Keratinocyte (primary cell): Measurements from ENCODE around the gene FAM117A. TPM values are rescaled to one million over a fixed set of nuclear protein-coding genes. Genes with fewer than 3 reads are reported as not detected.

ENCODE experiments used
- DNase-seq: peaks from one replicate; pipeline ENCODE4 v3.0.0-alpha.2; 2011; ENCODE audit warnings: low read depth, missing footprints, low spot score
- FAIRE-seq: peaks from 2 replicates; lab custom pipeline; 2011; peaks lifted over from hg19 to GRCh38; lab: Jason Lieb, UNC
- H2AFZ ChIP-seq: 2 replicates; pipeline ENCODE4 v1.6.0; 2012; ENCODE audit warnings: low read length, control low read depth, inconsistent platforms; ENCODE audit not compliant: control insufficient read depth
- H3K27ac ChIP-seq: 2 replicates; pipeline ENCODE4 v1.5.1; 2011; ENCODE audit warnings: low read length; ENCODE audit not compliant: control insufficient read depth, insufficient read depth
- H3K27me3 ChIP-seq: 3 replicates; pipeline ENCODE4 v1.6.0; 2011; ENCODE audit warnings: low read length; ENCODE audit not compliant: control insufficient read depth, insufficient read depth; ENCODE audit errors: extremely low read depth
- H3K36me3 ChIP-seq, 2 experiments: 2 replicates in 1 of 2; 3 replicates in 1 of 2; pipeline ENCODE4 v1.5.1; 2011; ENCODE audit warnings: low read length in 2 of 2, mild to moderate bottlenecking in 1 of 2; ENCODE audit not compliant: control insufficient read depth in 2 of 2, insufficient read depth in 2 of 2; ENCODE audit errors: extremely low read depth in 1 of 2
- H3K4me1 ChIP-seq: 3 replicates; pipeline ENCODE4 v1.5.1; 2011; ENCODE audit warnings: low read length; ENCODE audit not compliant: control insufficient read depth, insufficient read depth; ENCODE audit errors: extremely low read depth
- H3K4me2 ChIP-seq: 3 replicates; pipeline ENCODE4 v1.6.0; 2011; ENCODE audit warnings: low read depth, low read length; ENCODE audit not compliant: control insufficient read depth, insufficient read depth; ENCODE audit errors: extremely low read depth
- H3K4me3 ChIP-seq, 3 experiments: fragments of 200-600 bp in 1 of 3; sonication (generic) in 1 of 3; 2 replicates in 2 of 3; 3 replicates in 1 of 3; pipeline ENCODE4 v1.5.1; 2011 to 2016; ENCODE audit warnings: low read length in 3 of 3, mild to moderate bottlenecking in 3 of 3, control low read depth in 2 of 3, inconsistent platforms in 1 of 3, low read depth in 1 of 3, mixed read lengths in 1 of 3, mixed run types in 1 of 3, moderate library complexity in 1 of 3; ENCODE audit not compliant: control insufficient read depth in 2 of 3, insufficient read depth in 2 of 3; ENCODE audit errors: extremely low read depth in 1 of 3
- H3K79me2 ChIP-seq: 2 replicates; pipeline ENCODE4 v1.6.0; 2012; ENCODE audit warnings: low read length; ENCODE audit not compliant: control insufficient read depth, insufficient read depth
- H3K9ac ChIP-seq: 3 replicates; pipeline ENCODE4 v1.6.0; 2011; ENCODE audit warnings: low read length; ENCODE audit not compliant: control insufficient read depth, insufficient read depth; ENCODE audit errors: extremely low read depth
- H3K9me1 ChIP-seq: 3 replicates; pipeline ENCODE4 v1.6.0; 2011; ENCODE audit warnings: low read length; ENCODE audit not compliant: control insufficient read depth, insufficient read depth; ENCODE audit errors: extremely low read depth
- H3K9me3 ChIP-seq: 2 replicates; pipeline ENCODE4 v1.5.1; 2012; ENCODE audit warnings: low read depth, low read length; ENCODE audit not compliant: control insufficient read depth
- H4K20me1 ChIP-seq: 3 replicates; pipeline ENCODE4 v1.6.0; 2011; ENCODE audit warnings: low read length; ENCODE audit not compliant: control insufficient read depth, insufficient read depth; ENCODE audit errors: extremely low read depth
- EZH2 ChIP-seq: IDR thresholded peaks from one replicate; pipeline ENCODE4 v1.6.1; 2012; ENCODE audit warnings: inconsistent platforms, mild to moderate bottlenecking, low read length, moderate library complexity
- dilution Hi-C: fragments of 300-500 bp; cut with MboI; formaldehyde crosslinking; loops from one replicate; pipeline ENCODE4 v1.7.0; 2020; ENCODE audit warnings: low sequenced_read_pairs; ENCODE audit not compliant: extremely low pct_ligation_motif_present
- polyA plus RNA-seq, 5 experiments: library from polyadenylated mRNA; depleted of rRNA in 3 of 5; stranded (reverse) in 3 of 5; stranded (forward) in 1 of 5; unstranded in 1 of 5; fragments of >200 nt; gene quantifications; 1 replicate in 1 of 5; 2 replicates in 3 of 5; 3 replicates in 1 of 5; pipeline versions ENCODE4 v1.2.1 to v1.2.3, GENCODE V29; 2011 to 2012; ENCODE audit warnings: missing spikeins in 2 of 5, low read depth in 1 of 5, low replicate concordance in 1 of 5
- TF ChIP-seq, protein P1 (sequence below), 3 experiments: IDR thresholded peaks in 1 of 3; conservative IDR thresholded peaks in 1 of 3; optimal IDR thresholded peaks in 1 of 3; 2 replicates in 2 of 3; 3 replicates in 1 of 3; pipeline versions ENCODE3 to v1.5.1; 2011; ENCODE audit warnings: low read length in 3 of 3, mild to moderate bottlenecking in 3 of 3, moderate library complexity in 2 of 3, control low read depth in 1 of 3, inconsistent platforms in 1 of 3; ENCODE audit not compliant: insufficient read depth in 2 of 3; ENCODE audit errors: extremely low read depth in 1 of 3

Gene FAM117A
- polyA plus RNA-seq, 1 donor (not counting 4 experiments of a cell fraction or from before 2014, with no cell fraction given): 4.7 TPM

DNA sequence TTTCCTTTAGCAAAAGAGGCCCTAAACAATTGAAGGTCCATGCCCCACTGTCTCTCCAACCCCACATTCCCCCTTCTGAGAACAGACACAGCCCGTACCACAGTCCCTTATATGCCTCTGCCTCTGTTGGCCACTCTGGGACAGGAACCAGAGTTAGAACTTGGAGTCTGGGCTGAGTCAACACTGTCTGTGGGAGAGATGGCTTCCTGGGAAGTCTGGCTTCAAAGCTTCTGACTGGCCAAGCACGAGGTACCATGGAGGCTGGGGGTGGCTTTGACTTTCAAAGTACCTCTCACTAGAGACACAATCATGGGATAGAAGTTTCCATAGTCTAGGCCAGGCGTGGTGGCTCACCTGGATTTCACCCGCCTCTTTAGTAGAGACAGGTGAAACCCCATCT is 71.2 kb downstream of the FAM117A start:
- Histone ChIP-seq H2AFZ (no peak overlapping the region), H3K79me2 (no peaks in the 10 kb centered on the region), H3K27ac (no peak overlapping the region), H3K9ac (no peak overlapping the region), H4K20me1 (no peaks in the 10 kb centered on the region), H3K9me3 (no peaks in the 10 kb centered on the region), H3K4me1 (no peaks in the 10 kb centered on the region), H3K36me3 (no peaks in the 10 kb centered on the region), H3K4me3 (no peak overlapping the region), H3K9me1 (no peaks in the 10 kb centered on the region), H3K27me3 (peaks cover 5% of the 10 kb centered on the region), H3K4me2 (no peak overlapping the region)
- no peak for FAIRE-seq
- DNase-seq: no peak
- dilution Hi-C loops: no loop called here
- no peak for TF ChIP-seq EZH2
- TF ChIP-seq, protein P1, sequence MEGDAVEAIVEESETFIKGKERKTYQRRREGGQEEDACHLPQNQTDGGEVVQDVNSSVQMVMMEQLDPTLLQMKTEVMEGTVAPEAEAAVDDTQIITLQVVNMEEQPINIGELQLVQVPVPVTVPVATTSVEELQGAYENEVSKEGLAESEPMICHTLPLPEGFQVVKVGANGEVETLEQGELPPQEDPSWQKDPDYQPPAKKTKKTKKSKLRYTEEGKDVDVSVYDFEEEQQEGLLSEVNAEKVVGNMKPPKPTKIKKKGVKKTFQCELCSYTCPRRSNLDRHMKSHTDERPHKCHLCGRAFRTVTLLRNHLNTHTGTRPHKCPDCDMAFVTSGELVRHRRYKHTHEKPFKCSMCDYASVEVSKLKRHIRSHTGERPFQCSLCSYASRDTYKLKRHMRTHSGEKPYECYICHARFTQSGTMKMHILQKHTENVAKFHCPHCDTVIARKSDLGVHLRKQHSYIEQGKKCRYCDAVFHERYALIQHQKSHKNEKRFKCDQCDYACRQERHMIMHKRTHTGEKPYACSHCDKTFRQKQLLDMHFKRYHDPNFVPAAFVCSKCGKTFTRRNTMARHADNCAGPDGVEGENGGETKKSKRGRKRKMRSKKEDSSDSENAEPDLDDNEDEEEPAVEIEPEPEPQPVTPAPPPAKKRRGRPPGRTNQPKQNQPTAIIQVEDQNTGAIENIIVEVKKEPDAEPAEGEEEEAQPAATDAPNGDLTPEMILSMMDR (optimal IDR thresholded peaks at IDR 0.05 in 1 of 3, IDR thresholded peaks at IDR 0.05 in 1 of 3, conservative IDR thresholded peaks at IDR 0.05 in 1 of 3; ENCODE audit: extremely low read depth in 1 of 3, insufficient read depth in 2 of 3, low read length in 3 of 3): no peak

DNA sequence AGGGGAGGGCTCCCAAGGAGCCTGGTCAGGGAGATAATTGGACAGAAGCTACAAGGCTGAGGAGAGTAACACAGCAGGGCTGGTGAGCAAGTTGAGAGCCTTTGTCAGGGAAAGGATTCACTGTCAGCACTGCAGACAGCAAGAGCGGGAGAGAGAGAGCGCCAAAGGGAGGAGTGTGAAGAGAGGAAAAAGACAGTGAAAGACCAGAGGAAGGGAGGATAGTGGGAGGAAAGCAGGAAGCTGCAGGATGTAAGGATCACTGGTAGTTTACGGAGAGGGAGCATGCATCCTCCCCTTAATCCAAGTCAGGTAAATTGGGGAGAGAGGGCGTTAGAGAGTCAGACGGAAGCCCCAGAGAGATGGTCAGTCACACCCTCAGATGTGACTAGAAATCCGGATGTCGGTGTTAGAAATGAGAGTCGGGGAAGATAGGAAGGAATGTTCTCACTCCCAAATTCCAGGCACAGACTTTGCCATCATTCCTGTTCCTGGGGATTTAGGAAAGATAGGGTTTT is 72.2 kb downstream of the FAM117A start:
- Histone ChIP-seq H3K4me1 (no peaks in the 10 kb centered on the region), H3K9ac (no peak overlapping the region), H3K36me3 (no peaks in the 10 kb centered on the region), H3K27ac (no peak overlapping the region), H4K20me1 (no peaks in the 10 kb centered on the region), H3K9me3 (no peaks in the 10 kb centered on the region), H3K79me2 (no peaks in the 10 kb centered on the region), H3K9me1 (no peaks in the 10 kb centered on the region), H3K27me3 (peaks cover 5% of the 10 kb centered on the region), H3K4me2 (no peak overlapping the region), H2AFZ (no peak overlapping the region), H3K4me3 (no peak overlapping the region)
- TF ChIP-seq, protein P1 (optimal IDR thresholded peaks at IDR 0.05 in 1 of 3, IDR thresholded peaks at IDR 0.05 in 1 of 3, conservative IDR thresholded peaks at IDR 0.05 in 1 of 3; ENCODE audit: extremely low read depth in 1 of 3, insufficient read depth in 2 of 3, low read length in 3 of 3): no peak
- no peak for TF ChIP-seq EZH2
- dilution Hi-C loops: no loop called here
- DNase-seq (no peak), FAIRE-seq (no peak)
